ENCODE results near the gene CDC42BPA. TPM values are rescaled to one million over a fixed set of nuclear protein-coding genes. Genes with fewer than 3 reads are reported as not detected.
A peak's percentile ranks its signal among the peaks of the same experiment; 100 is the strongest.

Gene CDC42BPA
- total and polyA plus RNA-seq, 2 of the 8 experiments (the other 6 are each of a cell fraction or from before 2014, with no cell fraction given): 7.1 to 28.5 TPM

- H3K9me3 ChIP-seq (ENCODE audit: insufficient read depth in 2 of 2, low read depth in 1 of 2, low read length in 1 of 2): no peaks in the 10 kb centered on the region
- peaks cover 2% of the 10 kb centered on the region; the same call in 1 of the 2 replicates for H3K23me2 ChIP-seq (ENCODE audit: low read depth, low read length)
- H3K27me3 ChIP-seq (replicated peaks in 1 of 4; ENCODE audit: control insufficient read depth in 3 of 4, extremely low read depth in 1 of 4, insufficient read depth in 3 of 4, low read length in 3 of 4): no peaks in the 10 kb centered on the region
- H4K20me1 ChIP-seq (replicated peaks in 1 of 2; ENCODE audit: control insufficient read depth in 1 of 2, insufficient read depth in 2 of 2, low read length in 2 of 2): no peaks in the 10 kb centered on the region
- no peak overlapping the region for H2AK5ac ChIP-seq (ENCODE audit: low read depth, low read length)
- ChIA-PET CTCF (ENCODE audit: partially characterized antibody) (interaction anchor here (0.7 to 2.1 kb wide), 9 partner anchors 8 to 483 kb away, joined by 3 to 7 read pairs (median 4); no protein-coding TSS in a partner anchor), POLR2A (ENCODE audit: partially characterized antibody) (interaction anchor here (1.1 to 2.3 kb wide), 5 partner anchors 9 to 324 kb away, joined by 3 to 8 read pairs (median 3); partner anchors contain the start of gene COQ8A)
- H3K79me2 ChIP-seq (ENCODE audit: control insufficient read depth in 1 of 2, insufficient read depth in 2 of 2, low read length in 2 of 2): no peaks in the 10 kb centered on the region
- H4K8ac ChIP-seq (ENCODE audit: extremely low read depth, insufficient read depth, low read length): peak overlapping the region; percentile 45
- peak overlapping the region; percentile 14 for H4K91ac ChIP-seq (replicated peaks; ENCODE audit: insufficient read length, low read length)
- H3K23ac ChIP-seq (ENCODE audit: insufficient read length): no peak overlapping the region
- no peak overlapping the region for H2BK120ac ChIP-seq (replicated peaks; ENCODE audit: low read depth, low read length)
- H3K36me3 ChIP-seq (ENCODE audit: control insufficient read depth in 2 of 4, insufficient read depth in 4 of 4, low read length in 3 of 4): no peaks in the 10 kb centered on the region
- no peak for FAIRE-seq
- no peak overlapping the region for H3K4ac ChIP-seq (replicated peaks; ENCODE audit: insufficient read length, low read depth, low read length)
- H3K56ac ChIP-seq (replicated peaks; ENCODE audit: insufficient read length, low read depth, low read length): no peak overlapping the region
- H3K4me2 ChIP-seq (ENCODE audit: insufficient read depth in 1 of 2, low read depth in 2 of 2, low read length in 2 of 2): peak overlapping the region in 1 of 2 experiments; percentile 26; a peak in 2 of 4 replicates
- H3K4me1 ChIP-seq (replicated peaks in 1 of 4; ENCODE audit: control insufficient read depth in 3 of 4, insufficient read depth in 4 of 4, low read length in 3 of 4): peaks cover 2 to 13% (median 8%) of the 10 kb centered on the region in 4 experiments
- H3K9ac ChIP-seq (replicated peaks in 1 of 4; ENCODE audit: extremely low read depth in 1 of 4, low read depth in 3 of 4, low read length in 3 of 4): no peak overlapping the region
- H3K14ac ChIP-seq (ENCODE audit: insufficient read length): no peak overlapping the region
- H2BK15ac ChIP-seq (ENCODE audit: low read length): no peak overlapping the region; the same call in 1 of the 2 replicates
- peak overlapping the region; percentile 15; the same call in 1 of the 2 replicates for H3K18ac ChIP-seq (ENCODE audit: extremely low read depth, low read length)
- WGBS, 2 experiments (ENCODE audit: extremely low coverage in 1 of 2, insufficient coverage in 1 of 2, insufficient read length in 1 of 2, insufficient replicate concordance in 2 of 2, low coverage in 1 of 2, low lambda C conversion rate in 2 of 2, missing lambda C conversion rate in 1 of 2): 82% methylated on average over 18 of the region's 18 CpGs; no CpG with 5 or more reads in 1 of the 2 experiments
- H3K4me3 ChIP-seq (ENCODE audit: extremely low read depth in 1 of 4, insufficient read depth in 2 of 4, low read depth in 3 of 4, low read length in 4 of 4): no peak overlapping the region
- H3K27ac ChIP-seq (ENCODE audit: low read depth, low read length): no peak overlapping the region
- H2BK12ac ChIP-seq (ENCODE audit: low read depth, low read length): peak overlapping the region; percentile 45; the same call in 1 of the 2 replicates
- H2BK5ac ChIP-seq (ENCODE audit: low read depth, low read length): 0 out of 2 replicates have a peak overlapping the region, but pooled peaks have one; percentile 15
- no peak overlapping the region for H4K5ac ChIP-seq (ENCODE audit: insufficient read length, low read depth, low read length)
- no peak overlapping the region for H2AFZ ChIP-seq (ENCODE audit: low read length)
- H2BK20ac ChIP-seq (ENCODE audit: low read length): no peak overlapping the region
- no peak for TF ChIP-seq ZNF274 (IDR thresholded peaks at IDR 0.05; ENCODE audit: borderline replicate concordance, extremely low read depth, low read length)
- TF ChIP-seq RBBP5 (IDR thresholded peaks at IDR 0.05; ENCODE audit: borderline replicate concordance, low read depth, low read length): no peak
- no peak for TF ChIP-seq TAF7 (optimal IDR thresholded peaks at IDR 0.05; ENCODE audit: borderline replicate concordance, low read depth, low read length)
- no peak for TF ChIP-seq CTBP2 (IDR thresholded peaks at IDR 0.05; ENCODE audit: borderline replicate concordance, insufficient read depth, insufficient read length, low read length)
- TF ChIP-seq KDM1A (IDR thresholded peaks at IDR 0.05; ENCODE audit: borderline replicate concordance, low read length): no peak
- TF ChIP-seq BCL11A (IDR thresholded peaks at IDR 0.05; ENCODE audit: low read depth in 2 of 2, low read length in 2 of 2): no peak
- DNase-seq (ENCODE audit: low read depth in 1 of 2, low spot score in 2 of 2): peak in 1 of 2 experiments; percentile 44
- no peaks in the 10 kb centered on the region for H3K79me1 ChIP-seq (ENCODE audit: low read depth, low read length)
These were observed 323.5 kb downstream of the CDC42BPA start for GRCh38 chr1:226994586-226995364.

Measured in H1 (cell line).